ENCODE data around the gene DUSP11.

The DUSP11 gene

DNA sequence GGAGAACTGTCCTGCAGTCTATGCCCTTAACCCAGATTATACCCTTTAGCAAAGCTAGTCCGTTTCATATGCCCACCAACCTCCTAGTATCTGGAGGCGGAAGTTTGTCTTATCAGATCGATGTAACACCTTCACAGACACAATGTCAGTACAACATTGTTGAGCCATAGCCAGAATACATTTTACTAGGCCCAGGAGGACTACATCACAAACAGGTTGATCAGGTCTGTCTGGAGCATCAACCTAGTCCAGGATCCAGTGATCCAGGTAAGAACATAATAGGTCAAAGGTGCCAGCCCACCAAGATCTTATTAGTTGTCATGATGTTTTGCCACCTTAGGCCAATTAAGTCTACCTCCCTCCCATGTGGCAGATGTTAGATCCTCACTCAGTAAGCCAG is 40.8 kb downstream of the DUSP11 start:
- Histone ChIP-seq H3K9me3 (ENCODE audit: insufficient read depth, low read length) (no peaks in the 10 kb centered on the region), H3K27me3 (ENCODE audit: low read length) (no peaks in the 10 kb centered on the region), H3K79me2 (ENCODE audit: insufficient read depth, low read length) (peaks cover 19% of the 10 kb centered on the region), H3K4me3 (ENCODE audit: insufficient read depth, low read length, poor library complexity, severe bottlenecking) (no peak overlapping the region), H4K20me1 (ENCODE audit: low read depth, low read length) (peaks cover 6% of the 10 kb centered on the region; the same call in 1 of the 2 replicates), H3K36me3 (ENCODE audit: low read length) (peaks cover 3% of the 10 kb centered on the region; the same call in 1 of the 2 replicates), H3K9me2 (replicated peaks; ENCODE audit: insufficient read depth, low read length) (no peaks in the 10 kb centered on the region), H3K4me2 (ENCODE audit: low read depth, low read length, poor library complexity, severe bottlenecking) (no peak overlapping the region), H3F3A (ENCODE audit: insufficient read depth) (peaks cover 11% of the 10 kb centered on the region; the same call in 1 of the 2 replicates), H2AFZ (ENCODE audit: low read depth, low read length, severe bottlenecking) (no peak overlapping the region), H3K9ac (ENCODE audit: low read length) (no peak overlapping the region), H3K27ac (ENCODE audit: low read depth, low read length) (no peak overlapping the region)
- TF ChIP-seq EZH2phosphoT487 (conservative IDR thresholded peaks at IDR 0.05; ENCODE audit: low read length) = no peak

DNA sequence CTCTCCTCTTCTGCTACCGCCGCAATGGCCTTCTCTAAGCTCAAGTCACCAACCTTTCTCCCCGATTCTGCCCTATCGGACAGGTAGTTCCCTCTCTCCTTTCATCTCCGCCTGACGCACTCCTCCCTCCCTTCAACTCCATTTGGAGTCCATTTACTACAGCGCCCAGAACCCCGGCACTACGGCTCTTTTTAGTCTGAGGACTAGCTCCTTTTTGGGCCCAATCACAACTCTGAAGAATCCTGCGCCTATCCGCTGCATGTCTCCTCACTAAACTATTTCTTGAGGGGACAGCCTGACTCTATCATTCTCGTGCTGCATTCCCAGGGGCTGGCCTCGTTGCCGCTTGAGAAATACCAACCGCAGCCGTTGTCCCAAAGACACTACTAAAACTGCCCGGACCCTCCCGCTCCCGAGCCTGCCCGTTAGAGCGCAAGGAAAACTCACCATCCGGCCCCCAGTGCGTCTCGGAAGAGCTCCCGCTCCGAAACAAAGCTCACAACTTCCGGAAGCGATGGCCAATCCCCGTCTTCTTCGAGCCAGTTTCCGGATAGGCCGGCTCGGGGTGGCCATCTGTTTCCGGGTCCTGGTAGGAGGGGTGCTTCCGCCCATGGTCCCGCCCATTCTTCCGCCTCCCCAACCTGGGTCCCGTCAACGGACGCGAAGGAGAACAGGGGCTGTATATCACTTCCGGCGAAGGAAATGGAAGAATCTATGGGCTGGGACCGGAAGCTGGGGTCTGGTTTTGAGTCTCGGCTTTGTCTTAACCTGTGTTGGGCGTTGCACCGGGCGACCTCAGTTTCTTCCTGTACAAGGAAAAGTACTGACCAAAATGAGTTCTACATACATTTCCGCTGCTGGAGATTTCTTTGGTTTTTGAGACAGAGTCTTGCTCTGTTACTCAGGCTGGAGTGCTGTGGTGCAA is 42.8 kb downstream of the DUSP11 start, which contains the start of gene TPRKB:
Gene TPRKB, minus strand, starts transcription at position 491 of the 925 bp plus-strand sequence. CDS start 2,776 bp downstream, outside the sequence.
- TF ChIP-seq, protein P1, sequence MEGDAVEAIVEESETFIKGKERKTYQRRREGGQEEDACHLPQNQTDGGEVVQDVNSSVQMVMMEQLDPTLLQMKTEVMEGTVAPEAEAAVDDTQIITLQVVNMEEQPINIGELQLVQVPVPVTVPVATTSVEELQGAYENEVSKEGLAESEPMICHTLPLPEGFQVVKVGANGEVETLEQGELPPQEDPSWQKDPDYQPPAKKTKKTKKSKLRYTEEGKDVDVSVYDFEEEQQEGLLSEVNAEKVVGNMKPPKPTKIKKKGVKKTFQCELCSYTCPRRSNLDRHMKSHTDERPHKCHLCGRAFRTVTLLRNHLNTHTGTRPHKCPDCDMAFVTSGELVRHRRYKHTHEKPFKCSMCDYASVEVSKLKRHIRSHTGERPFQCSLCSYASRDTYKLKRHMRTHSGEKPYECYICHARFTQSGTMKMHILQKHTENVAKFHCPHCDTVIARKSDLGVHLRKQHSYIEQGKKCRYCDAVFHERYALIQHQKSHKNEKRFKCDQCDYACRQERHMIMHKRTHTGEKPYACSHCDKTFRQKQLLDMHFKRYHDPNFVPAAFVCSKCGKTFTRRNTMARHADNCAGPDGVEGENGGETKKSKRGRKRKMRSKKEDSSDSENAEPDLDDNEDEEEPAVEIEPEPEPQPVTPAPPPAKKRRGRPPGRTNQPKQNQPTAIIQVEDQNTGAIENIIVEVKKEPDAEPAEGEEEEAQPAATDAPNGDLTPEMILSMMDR (IDR thresholded peaks at IDR 0.05; ENCODE audit: insufficient read depth, low read length, poor library complexity, severe bottlenecking) = no peak
- TF ChIP-seq EZH2phosphoT487 (conservative IDR thresholded peaks at IDR 0.05; ENCODE audit: low read length) = no peak
- H3K4me3 ChIP-seq (ENCODE audit: insufficient read depth, low read length, poor library complexity, severe bottlenecking) = peak within 1 kb of the TSS; percentile 97
- H3K9me2 ChIP-seq (replicated peaks; ENCODE audit: insufficient read depth, low read length) = no peaks in the 10 kb centered on the region
- peaks cover 6% of the 10 kb centered on the region; the same call in 1 of the 2 replicates for H4K20me1 ChIP-seq (ENCODE audit: low read depth, low read length)
- H3K4me2 ChIP-seq (ENCODE audit: low read depth, low read length, poor library complexity, severe bottlenecking) = peak within 1 kb of the TSS; percentile 88
- H3K9me3 ChIP-seq (ENCODE audit: insufficient read depth, low read length) = no peaks in the 10 kb centered on the region
- H3K27me3 ChIP-seq (ENCODE audit: low read length) = no peaks in the 10 kb centered on the region
- peak within 1 kb of the TSS; percentile 81 for H3K9ac ChIP-seq (ENCODE audit: low read length)
- H3F3A ChIP-seq (ENCODE audit: insufficient read depth) = peaks cover 11% of the 10 kb centered on the region; the same call in 1 of the 2 replicates
- peak within 1 kb of the TSS; percentile 75 for H2AFZ ChIP-seq (ENCODE audit: low read depth, low read length, severe bottlenecking)
- peaks cover 19% of the 10 kb centered on the region for H3K79me2 ChIP-seq (ENCODE audit: insufficient read depth, low read length)
- H3K27ac ChIP-seq (ENCODE audit: low read depth, low read length) = peak within 1 kb of the TSS; percentile 40
- peaks cover 7% of the 10 kb centered on the region; the same call in 1 of the 2 replicates for H3K36me3 ChIP-seq (ENCODE audit: low read length)

DNA sequence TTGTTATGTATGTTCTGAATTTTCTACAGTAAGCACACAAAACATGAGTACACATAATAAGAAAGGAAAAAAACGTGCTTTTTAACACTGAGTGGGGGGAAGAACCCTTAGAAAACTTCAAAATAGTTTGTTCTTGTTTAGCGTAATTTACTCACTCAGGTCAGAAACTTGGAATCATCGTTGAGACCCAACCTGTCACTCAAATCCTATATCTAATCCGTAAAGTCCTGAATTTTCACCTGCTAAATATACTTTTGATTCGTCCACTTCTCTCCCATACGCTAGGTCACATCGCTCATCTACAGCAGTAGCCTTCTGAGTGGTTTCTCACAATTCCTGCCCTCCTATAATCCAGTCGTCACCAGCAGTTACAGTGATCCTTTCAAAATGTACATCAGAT is 43.5 kb downstream of the DUSP11 start:
- Histone ChIP-seq H3K4me2 (ENCODE audit: low read depth, low read length, poor library complexity, severe bottlenecking) (peak overlapping the region; percentile 88), H2AFZ (ENCODE audit: low read depth, low read length, severe bottlenecking) (no peak overlapping the region), H3K4me3 (ENCODE audit: insufficient read depth, low read length, poor library complexity, severe bottlenecking) (peak overlapping the region; percentile 97), H3K36me3 (ENCODE audit: low read length) (peaks cover 14% of the 10 kb centered on the region; the same call in 1 of the 2 replicates), H3K79me2 (ENCODE audit: insufficient read depth, low read length) (peaks cover 19% of the 10 kb centered on the region), H3F3A (ENCODE audit: insufficient read depth) (peaks cover 11% of the 10 kb centered on the region; the same call in 1 of the 2 replicates), H3K27me3 (ENCODE audit: low read length) (no peaks in the 10 kb centered on the region), H3K9me2 (replicated peaks; ENCODE audit: insufficient read depth, low read length) (no peaks in the 10 kb centered on the region), H3K9me3 (ENCODE audit: insufficient read depth, low read length) (no peaks in the 10 kb centered on the region), H3K27ac (ENCODE audit: low read depth, low read length) (no peak overlapping the region), H3K9ac (ENCODE audit: low read length) (peak overlapping the region; percentile 81), H4K20me1 (ENCODE audit: low read depth, low read length) (peaks cover 6% of the 10 kb centered on the region; the same call in 1 of the 2 replicates)
- no peak for TF ChIP-seq EZH2phosphoT487 (conservative IDR thresholded peaks at IDR 0.05; ENCODE audit: low read length)
- TF ChIP-seq, protein P1 (IDR thresholded peaks at IDR 0.05; ENCODE audit: insufficient read depth, low read length, poor library complexity, severe bottlenecking) = no peak
